Measurements from ENCODE around the gene HLA-DPA1. TPM values are rescaled to one million over a fixed set of nuclear protein-coding genes. Genes with fewer than 3 reads are reported as not detected.

HLA-DPA1 gene
- total and polyA plus RNA-seq, 4 donors: 12.0 to 49.3 (median 29.2) TPM

GRCh38 chr6:33080127-33081089 lies 7.0 kb upstream of the HLA-DPA1 start:
- 20% methylated on average over 49 of the region's 49 CpGs for WGBS

GRCh38 chr6:33079580-33079979 lies 6.1 kb upstream of the HLA-DPA1 start:
- Histone ChIP-seq H3K27ac (ENCODE audit: low read depth in 1 of 2, low read length in 2 of 2) (peak overlapping the region in 1 of 2 donors; percentile 61), H3K9ac (ENCODE audit: low read depth in 1 of 2, low read length in 2 of 2) (no peak overlapping the region), H3K27me3 (ENCODE audit: control insufficient read depth in 4 of 4, insufficient read depth in 4 of 4, low read length in 3 of 4) (no peaks in the 10 kb centered on the region), H3K9me3 (ENCODE audit: control insufficient read depth in 4 of 4, low read length in 3 of 4) (no peaks in the 10 kb centered on the region), H3K36me3 (ENCODE audit: control insufficient read depth in 4 of 4, insufficient read depth in 3 of 4, low read depth in 1 of 4, low read length in 3 of 4) (no peaks in the 10 kb centered on the region), H3K4me3 (ENCODE audit: low read depth in 1 of 3, low read length in 3 of 3) (no peak overlapping the region), H3K4me1 (ENCODE audit: control insufficient read depth in 4 of 4, insufficient read depth in 4 of 4, low read length in 3 of 4) (peaks cover 0 to 13% (median 5%) of the 10 kb centered on the region in 4 donors)
- TF ChIP-seq HNF4A (conservative IDR thresholded peaks at IDR 0.05) (peak in 1 of 2 donors; percentile 3), MAX (IDR thresholded peaks at IDR 0.05) (no peak), FOXA1 (IDR thresholded peaks at IDR 0.05) (no peak), NR2F2 (IDR thresholded peaks at IDR 0.05) (no peak), ZBTB33 (IDR thresholded peaks at IDR 0.05) (no peak), YY1 (IDR thresholded peaks at IDR 0.05) (no peak)
- WGBS: 61% methylated on average over 4 of the region's 4 CpGs
- no peak for DNase-seq (ENCODE audit: low spot score)

More at GRCh38 chr6:33080127-33081089, 7.0 kb upstream of the HLA-DPA1 start:
- DNase-seq (ENCODE audit: low spot score): no peak
- Histone ChIP-seq H3K9me3 (ENCODE audit: control insufficient read depth in 4 of 4, low read length in 3 of 4) (no peaks in the 10 kb centered on the region), H3K4me3 (ENCODE audit: low read depth in 1 of 3, low read length in 3 of 3) (peak overlapping the region in 1 of 3 donors; percentile 22), H3K9ac (ENCODE audit: low read depth in 1 of 2, low read length in 2 of 2) (peak overlapping the region in 1 of 2 donors; percentile 53), H3K27me3 (ENCODE audit: control insufficient read depth in 4 of 4, insufficient read depth in 4 of 4, low read length in 3 of 4) (no peaks in the 10 kb centered on the region), H3K36me3 (ENCODE audit: control insufficient read depth in 4 of 4, insufficient read depth in 3 of 4, low read depth in 1 of 4, low read length in 3 of 4) (peaks cover 0 to 3% (median 0%) of the 10 kb centered on the region in 4 donors), H3K27ac (ENCODE audit: low read depth in 1 of 2, low read length in 2 of 2) (peak overlapping the region; percentile 61 to 75), H3K4me1 (ENCODE audit: control insufficient read depth in 4 of 4, insufficient read depth in 4 of 4, low read length in 3 of 4) (peaks cover 0 to 13% (median 5%) of the 10 kb centered on the region in 4 donors)
- no peak for TF ChIP-seq HNF4G (IDR thresholded peaks at IDR 0.05)
- no peak for TF ChIP-seq ATF3 (IDR thresholded peaks at IDR 0.05)
- no peak for TF ChIP-seq EGR1 (IDR thresholded peaks at IDR 0.05; ENCODE audit: low read depth in 2 of 2)
- no peak for TF ChIP-seq HNF4A (conservative IDR thresholded peaks at IDR 0.05)
- no peak for TF ChIP-seq RAD21 (IDR thresholded peaks at IDR 0.05)

- Histone ChIP-seq H3K27me3 (ENCODE audit: control insufficient read depth in 4 of 4, insufficient read depth in 4 of 4, low read length in 3 of 4) (no peaks in the 10 kb centered on the region), H3K27ac (ENCODE audit: low read depth in 1 of 2, low read length in 2 of 2) (no peak overlapping the region), H3K4me3 (ENCODE audit: low read depth in 1 of 3, low read length in 3 of 3) (no peak overlapping the region), H3K9ac (ENCODE audit: low read depth in 1 of 2, low read length in 2 of 2) (no peak overlapping the region), H3K36me3 (ENCODE audit: control insufficient read depth in 4 of 4, insufficient read depth in 3 of 4, low read depth in 1 of 4, low read length in 3 of 4) (no peaks in the 10 kb centered on the region), H3K9me3 (ENCODE audit: control insufficient read depth in 4 of 4, low read length in 3 of 4) (no peaks in the 10 kb centered on the region), H3K4me1 (ENCODE audit: control insufficient read depth in 4 of 4, insufficient read depth in 4 of 4, low read length in 3 of 4) (peaks cover 0 to 13% (median 5%) of the 10 kb centered on the region in 4 donors)
- WGBS: 82% methylated on average over 2 of the region's 2 CpGs
- no peak for DNase-seq (ENCODE audit: low spot score)
- TF ChIP-seq GABPA (IDR thresholded peaks at IDR 0.05 in 1 of 2, conservative IDR thresholded peaks at IDR 0.05 in 1 of 2) (no peak), CTCF (IDR thresholded peaks at IDR 0.05; ENCODE audit: low read depth, low read length, missing input control) (no peak), FOXA1 (IDR thresholded peaks at IDR 0.05) (no peak), RXRA (IDR thresholded peaks at IDR 0.05) (no peak), REST (IDR thresholded peaks at IDR 0.05) (no peak), EGR1 (IDR thresholded peaks at IDR 0.05; ENCODE audit: low read depth in 2 of 2) (no peak), YY1 (IDR thresholded peaks at IDR 0.05) (no peak), TAF1 (conservative IDR thresholded peaks at IDR 0.05) (no peak), MAX (IDR thresholded peaks at IDR 0.05) (no peak), ATF3 (IDR thresholded peaks at IDR 0.05) (no peak), JUND (IDR thresholded peaks at IDR 0.05) (no peak), RAD21 (IDR thresholded peaks at IDR 0.05) (no peak), HNF4A (conservative IDR thresholded peaks at IDR 0.05) (no peak)
Observed at GRCh38 chr6:33078919-33079521, 5.6 kb upstream of the HLA-DPA1 start.
